NCI-H1417 treated with DMSO at 0.1 percent for 48 hours (cell line): ENCODE results near the gene CLEC7A.

ENCODE experiments used
- DNase-seq: peaks from one replicate; lab custom pipeline; 2025; lab: John Stamatoyannopoulos, UW

Gene CLEC7A

GRCh38 chr12:10140001-10140400, 10.0 kb upstream of the CLEC7A start:
- DNase-seq, result peak; percentile 20

- no peak for DNase-seq
Observed at GRCh38 chr12:10136637-10137205, 6.7 kb upstream of the CLEC7A start.

GRCh38 chr12:10135126-10135525, 5.1 kb upstream of the CLEC7A start:
- no peak for DNase-seq

- DNase-seq, result no peak
Observed at GRCh38 chr12:10132850-10133370, 2.9 kb upstream of the CLEC7A start.

GRCh38 chr12:10131111-10131690, 1.2 kb upstream of the CLEC7A start:
- DNase-seq, result no peak

- no peak for DNase-seq
Observed at GRCh38 chr12:10128687-10129086, 1.3 kb downstream of the CLEC7A start.

- DNase-seq, result no peak
Observed at GRCh38 chr12:10126413-10126812, 3.6 kb downstream of the CLEC7A start.

GRCh38 chr12:10122689-10123088, 7.3 kb downstream of the CLEC7A start:
- no peak for DNase-seq

- no peak for DNase-seq
Observed at GRCh38 chr12:10121278-10121677, 8.7 kb downstream of the CLEC7A start.

GRCh38 chr12:10119066-10119465, 10.9 kb downstream of the CLEC7A start:
- no peak for DNase-seq

GRCh38 chr12:10115890-10116289, 14.1 kb downstream of the CLEC7A start:
- DNase-seq, result no peak

- DNase-seq, result no peak
Observed at GRCh38 chr12:10115311-10115710, 14.7 kb downstream of the CLEC7A start.

- no peak for DNase-seq
Observed at GRCh38 chr12:10113920-10114319, 16.1 kb downstream of the CLEC7A start.

- no peak for DNase-seq
Observed at GRCh38 chr12:10113075-10113474, 16.9 kb downstream of the CLEC7A start.

- no peak for DNase-seq
Observed at GRCh38 chr12:10111451-10111850, 18.5 kb downstream of the CLEC7A start.

- DNase-seq, result no peak
Observed at GRCh38 chr12:10110256-10110844, 19.6 kb downstream of the CLEC7A start.

- DNase-seq, result no peak
Observed at GRCh38 chr12:10102322-10102721, 27.7 kb downstream of the CLEC7A start.

- no peak for DNase-seq
Observed at GRCh38 chr12:10101648-10102220, 28.3 kb downstream of the CLEC7A start.

- no peak for DNase-seq
Observed at GRCh38 chr12:10101042-10101579, 28.9 kb downstream of the CLEC7A start.

- DNase-seq, result no peak
Observed at GRCh38 chr12:10098791-10099190, 31.2 kb downstream of the CLEC7A start, which contains the start of gene CLEC1A. CLEC1A (minus strand) TSS chr12:10098985; CDS start chr12:10098922, 63 bp downstream.

GRCh38 chr12:10097521-10097920, 32.5 kb downstream of the CLEC7A start:
- DNase-seq, result no peak

- DNase-seq, result no peak
Observed at GRCh38 chr12:10095971-10096370, 34.0 kb downstream of the CLEC7A start.
